Activated naive CD4-positive, alpha-beta T cell treated with Interleukin-2 at 50 U/mL for 16 hours (primary cell): Measurements from ENCODE around the gene OR6C2.
"Not testable (repeated sequence)": the region's sequence is repeated elsewhere in the genome, so short reads cannot be mapped to it uniquely, and the experiment has no call there.

Experiments
- DNase-seq: peaks from one replicate; pipeline ENCODE4 v3.0.0-alpha.2; 2020

The OR6C2 gene

DNA sequence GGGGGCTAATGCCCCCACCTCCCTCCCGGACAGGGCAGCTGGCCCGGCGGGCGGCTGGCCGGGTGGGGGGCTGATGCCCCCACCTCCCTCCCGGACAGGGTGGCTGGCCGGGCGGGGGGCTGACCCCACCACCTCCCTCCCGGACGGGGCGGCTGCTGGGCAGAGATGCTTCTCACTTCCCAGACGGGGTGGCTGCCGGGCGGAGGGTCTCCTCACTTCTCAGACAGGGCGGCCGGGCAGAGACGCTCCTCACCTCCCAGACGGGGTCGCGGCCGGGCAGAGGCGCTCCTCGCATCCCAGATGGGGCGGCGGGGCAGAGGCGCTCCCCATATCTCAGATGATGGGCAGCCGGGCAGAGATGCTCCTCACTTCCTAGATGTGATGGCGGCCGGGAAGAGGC, 35.3 kb downstream of the OR6C2 start:
- not testable (repeated sequence) for DNase-seq

DNA sequence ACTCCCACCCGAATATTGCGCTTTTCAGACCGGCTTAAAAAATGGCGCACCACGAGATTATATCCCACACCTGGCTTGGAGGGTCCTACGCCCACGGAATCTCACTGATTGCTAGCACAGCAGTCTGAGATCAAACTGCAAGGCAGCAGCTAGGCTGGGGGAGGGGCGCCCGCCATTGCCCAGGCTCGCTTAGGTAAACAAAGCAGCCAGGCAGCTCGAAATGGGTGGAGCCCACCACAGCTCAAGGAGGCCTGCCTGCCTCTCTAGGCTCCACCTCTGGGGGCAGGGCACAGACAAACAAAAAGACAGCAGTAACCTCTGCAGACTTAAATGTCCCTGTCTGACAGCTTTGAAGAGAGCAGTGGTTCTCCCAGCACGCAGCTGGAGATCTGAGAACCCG, 40.4 kb downstream of the OR6C2 start:
- DNase-seq = not testable (repeated sequence)

DNA sequence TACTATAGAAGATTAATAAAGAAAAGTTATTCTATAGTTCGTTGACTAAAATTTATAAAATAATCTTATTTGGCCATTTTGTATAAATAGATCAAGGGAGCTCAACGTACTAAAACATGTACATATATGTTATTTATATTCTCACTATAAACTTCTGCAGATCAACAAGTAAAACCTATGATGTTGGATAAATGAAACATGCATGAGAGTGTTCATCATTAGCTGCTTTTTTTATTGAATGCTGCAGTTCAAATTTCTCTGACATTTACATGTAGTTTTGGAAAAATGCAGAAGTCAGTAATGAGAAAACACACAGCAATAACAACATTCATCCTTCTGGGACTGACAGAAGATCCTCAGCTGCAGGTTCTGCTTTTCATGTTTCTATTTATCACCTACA, 48.2 kb downstream of the OR6C2 start, which contains the start of gene OR6C68:
OR6C68 (plus strand) TSS at position 301 of the 400 bp plus-strand sequence; CDS start at position 301, 0 bp downstream.
- DNase-seq = no peak

DNA sequence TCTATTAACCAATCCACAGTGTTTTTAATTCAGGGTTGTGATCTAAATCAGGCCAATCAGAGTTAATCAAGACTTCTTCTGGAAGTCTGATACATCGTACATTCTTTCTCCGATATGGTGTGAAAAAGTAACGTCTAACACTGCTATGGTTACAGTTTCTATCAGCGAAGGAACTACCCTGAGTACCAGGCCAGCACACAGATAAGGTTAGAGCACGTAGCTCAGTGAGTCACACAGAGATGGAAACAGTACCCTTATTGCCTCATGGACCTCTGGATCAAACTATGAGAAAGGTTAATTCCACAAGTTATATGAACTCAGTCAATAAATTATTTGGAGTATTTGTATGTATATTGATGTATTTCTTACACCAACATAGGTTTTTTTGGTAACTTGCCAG, 51.6 kb downstream of the OR6C2 start:
- no peak for DNase-seq

DNA sequence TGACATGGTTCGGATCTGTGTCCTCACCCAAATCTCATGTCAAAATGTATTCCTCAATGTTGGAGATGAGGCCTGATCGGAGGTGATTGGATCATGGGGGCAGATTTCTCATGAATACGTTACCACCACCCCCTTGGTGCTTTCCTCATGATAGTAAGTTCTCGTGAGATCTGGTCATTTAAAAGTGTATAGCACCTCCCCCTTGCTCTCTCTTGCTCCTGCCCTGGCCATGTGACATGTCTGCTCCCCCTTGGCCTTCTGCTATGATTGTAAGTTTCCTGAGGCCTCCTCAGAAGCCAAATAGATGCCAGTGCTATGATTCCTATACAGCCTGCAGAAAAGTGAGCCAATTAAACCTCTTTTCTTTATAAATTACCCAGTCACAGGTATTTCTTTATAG, 55.4 kb downstream of the OR6C2 start:
- no peak for DNase-seq

DNA sequence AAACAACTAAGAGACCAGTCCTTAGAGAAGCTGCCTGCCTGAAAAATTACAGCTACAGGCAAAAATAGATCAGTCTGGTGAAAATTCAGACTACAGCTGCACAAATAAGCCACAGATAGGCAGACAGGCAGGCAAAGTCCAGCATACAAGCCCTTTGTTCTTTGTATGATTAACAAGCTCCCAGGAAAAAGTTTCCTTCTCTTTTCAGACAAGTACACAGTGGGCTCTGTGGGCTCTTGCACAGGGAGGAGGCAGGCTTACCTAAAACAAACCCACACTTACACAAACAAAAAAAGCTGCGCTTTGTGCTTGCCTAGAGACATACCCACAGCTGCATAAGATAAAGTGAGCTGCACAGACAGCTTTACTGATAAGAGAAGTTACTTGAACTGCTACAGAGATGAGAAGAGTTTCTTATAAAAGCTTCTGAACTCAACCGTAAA, 56.0 kb downstream of the OR6C2 start:
- no peak for DNase-seq

DNA sequence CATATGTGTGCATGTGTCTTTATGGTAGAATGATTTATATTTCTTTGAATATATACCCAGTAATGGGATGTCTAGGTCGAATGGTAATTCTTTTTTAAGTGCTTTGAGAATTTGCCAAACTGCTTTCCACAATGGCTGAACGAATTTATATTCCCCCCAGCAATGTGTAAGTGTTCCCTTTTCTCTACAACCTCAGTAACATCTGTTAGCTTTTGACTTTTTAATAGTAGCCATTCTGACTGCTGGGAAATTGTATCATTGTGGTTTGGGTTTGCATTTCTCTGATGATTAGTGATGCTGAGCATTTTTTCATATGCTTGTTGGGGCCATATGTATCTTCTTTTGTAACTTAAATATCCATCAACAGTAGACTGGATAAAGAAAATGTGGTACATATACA, 57.7 kb downstream of the OR6C2 start:
- DNase-seq = no peak
